Suprapubic skin (tissue), 4 donors: ENCODE measurements around the gene RASL12. TPM values are rescaled to one million over a fixed set of nuclear protein-coding genes. Genes with fewer than 3 reads are reported as not detected.

Experiments used
- DNase-seq, 2 donors: peaks; one replicate each; pipeline ENCODE4 v3.0.0-alpha.2; 2019; ENCODE audit warnings: low spot score in 2 of 2
- H3K27ac ChIP-seq: fragments of 200-600 bp; sonication (generic); one replicate; pipeline ENCODE4 v1.5.1; 2019
- H3K27me3 ChIP-seq: fragments of 200-600 bp; sonication (generic); one replicate; pipeline ENCODE4 v1.5.1; 2019
- H3K36me3 ChIP-seq: fragments of 200-600 bp; sonication (generic); one replicate; pipeline ENCODE4 v1.5.1; 2019
- H3K4me1 ChIP-seq: fragments of 200-600 bp; sonication (generic); one replicate; pipeline ENCODE4 v1.5.1; 2019
- H3K4me3 ChIP-seq: fragments of 200-600 bp; sonication (generic); one replicate; pipeline ENCODE4 v1.5.1; 2019; ENCODE audit warnings: mild to moderate bottlenecking
- H3K9me3 ChIP-seq: fragments of 200-600 bp; sonication (generic); one replicate; pipeline ENCODE4 v1.5.1; 2019
- EP300 ChIP-seq: sonication (generic); formaldehyde crosslinking; IDR thresholded peaks from one replicate; pipeline ENCODE4 v1.6.1; 2017; ENCODE audit warnings: antibody characterized with exemption
- POLR2A ChIP-seq, 2 donors: fragments of 450-650 bp; IDR thresholded peaks; one replicate each; pipeline ENCODE4 v1.6.1; 2017; ENCODE audit warnings: antibody characterized with exemption in 2 of 2, mild to moderate bottlenecking in 2 of 2, moderate library complexity in 2 of 2
- POLR2AphosphoS5 ChIP-seq, 3 donors: sonication (generic); formaldehyde crosslinking; IDR thresholded peaks; one replicate each; pipeline ENCODE4 v1.6.1; 2017; ENCODE audit warnings: antibody characterized with exemption in 3 of 3
- WGBS: methylation state at CpG from one replicate; pipeline ENCODE4 v1.1.5; 2018; 5-methylcytosine and 5-hydroxymethylcytosine counted together
- total RNA-seq, 4 donors: library from RNA; depleted of rRNA; stranded (reverse); fragments of >200 nt; gene quantifications; one replicate each; pipeline ENCODE4 v1.1.0, GENCODE V29; 2016
- TF ChIP-seq, protein P1 (sequence below), 2 donors: fragments of 200-600 bp in 1 of 2; fragments of 450-650 bp in 1 of 2; sonication (generic) in 1 of 2; IDR thresholded peaks; one replicate each; pipeline ENCODE4 v1.5.1; 2016 to 2019; ENCODE audit warnings: antibody characterized with exemption in 2 of 2, mild to moderate bottlenecking in 1 of 2, moderate library complexity in 1 of 2

The RASL12 gene, protein sequence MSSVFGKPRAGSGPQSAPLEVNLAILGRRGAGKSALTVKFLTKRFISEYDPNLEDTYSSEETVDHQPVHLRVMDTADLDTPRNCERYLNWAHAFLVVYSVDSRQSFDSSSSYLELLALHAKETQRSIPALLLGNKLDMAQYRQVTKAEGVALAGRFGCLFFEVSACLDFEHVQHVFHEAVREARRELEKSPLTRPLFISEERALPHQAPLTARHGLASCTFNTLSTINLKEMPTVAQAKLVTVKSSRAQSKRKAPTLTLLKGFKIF
- total RNA-seq: 1 to 10 TPM; 4.8 to 9.7 (median 6.7) TPM

DNA sequence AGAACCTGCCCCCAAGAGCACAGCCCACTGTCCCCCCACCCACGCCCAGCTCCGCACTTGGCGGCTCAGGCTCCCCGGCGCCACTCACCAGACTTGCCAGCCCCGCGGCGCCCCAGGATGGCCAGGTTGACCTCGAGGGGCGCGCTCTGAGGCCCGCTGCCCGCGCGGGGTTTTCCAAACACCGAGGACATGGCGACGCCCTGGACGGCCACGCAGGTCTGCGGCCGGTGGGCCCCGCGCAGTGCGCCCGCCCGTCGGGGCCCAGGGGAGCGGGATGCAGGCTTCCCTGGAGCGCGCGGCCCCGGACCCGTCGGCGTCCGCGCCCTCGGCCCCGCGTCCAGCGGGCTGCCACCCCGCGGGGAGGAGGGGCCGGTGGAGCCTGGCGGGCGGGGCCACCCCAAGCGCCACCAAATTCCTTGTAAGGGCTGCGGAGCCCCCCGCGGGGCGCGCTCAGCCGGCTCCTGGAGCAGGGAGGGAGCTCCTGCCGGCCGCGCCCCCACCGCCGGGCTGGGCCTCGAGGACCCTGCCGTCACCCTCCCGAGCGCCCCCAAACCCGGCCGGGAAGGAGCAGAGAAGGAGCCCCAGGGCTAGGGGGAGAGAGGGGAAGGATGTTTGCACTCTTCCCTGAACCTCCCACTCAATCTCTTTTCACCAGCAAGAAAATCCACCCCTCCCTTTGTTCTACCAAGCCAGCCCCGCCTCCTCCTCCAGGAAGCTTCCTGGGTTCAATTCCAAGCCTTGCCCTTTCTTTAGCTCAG is at the start of gene RASL12:
Gene RASL12 (minus strand): TSS at position 347 of the 758 bp plus-strand sequence. CDS start 156 bp downstream, at position 191.
- no peak for DNase-seq
- no peaks in the 10 kb centered on the region for H3K9me3 ChIP-seq
- peaks cover 22% of the 10 kb centered on the region for H3K27me3 ChIP-seq
- H3K4me1 ChIP-seq: peaks cover 31% of the 10 kb centered on the region
- 7% methylated on average over 13 of the region's 66 CpGs for WGBS
- no peaks in the 10 kb centered on the region for H3K36me3 ChIP-seq
- H3K4me3 ChIP-seq: peak within 1 kb of the TSS; percentile 54
- peak within 1 kb of the TSS; percentile 88 for H3K27ac ChIP-seq
- TF ChIP-seq POLR2A (IDR thresholded peaks at IDR 0.05) (no peak), EP300 (no peak), POLR2AphosphoS5 (IDR thresholded peaks at IDR 0.05) (no peak)
- TF ChIP-seq, protein P1, sequence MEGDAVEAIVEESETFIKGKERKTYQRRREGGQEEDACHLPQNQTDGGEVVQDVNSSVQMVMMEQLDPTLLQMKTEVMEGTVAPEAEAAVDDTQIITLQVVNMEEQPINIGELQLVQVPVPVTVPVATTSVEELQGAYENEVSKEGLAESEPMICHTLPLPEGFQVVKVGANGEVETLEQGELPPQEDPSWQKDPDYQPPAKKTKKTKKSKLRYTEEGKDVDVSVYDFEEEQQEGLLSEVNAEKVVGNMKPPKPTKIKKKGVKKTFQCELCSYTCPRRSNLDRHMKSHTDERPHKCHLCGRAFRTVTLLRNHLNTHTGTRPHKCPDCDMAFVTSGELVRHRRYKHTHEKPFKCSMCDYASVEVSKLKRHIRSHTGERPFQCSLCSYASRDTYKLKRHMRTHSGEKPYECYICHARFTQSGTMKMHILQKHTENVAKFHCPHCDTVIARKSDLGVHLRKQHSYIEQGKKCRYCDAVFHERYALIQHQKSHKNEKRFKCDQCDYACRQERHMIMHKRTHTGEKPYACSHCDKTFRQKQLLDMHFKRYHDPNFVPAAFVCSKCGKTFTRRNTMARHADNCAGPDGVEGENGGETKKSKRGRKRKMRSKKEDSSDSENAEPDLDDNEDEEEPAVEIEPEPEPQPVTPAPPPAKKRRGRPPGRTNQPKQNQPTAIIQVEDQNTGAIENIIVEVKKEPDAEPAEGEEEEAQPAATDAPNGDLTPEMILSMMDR (IDR thresholded peaks at IDR 0.05): no peak

DNA sequence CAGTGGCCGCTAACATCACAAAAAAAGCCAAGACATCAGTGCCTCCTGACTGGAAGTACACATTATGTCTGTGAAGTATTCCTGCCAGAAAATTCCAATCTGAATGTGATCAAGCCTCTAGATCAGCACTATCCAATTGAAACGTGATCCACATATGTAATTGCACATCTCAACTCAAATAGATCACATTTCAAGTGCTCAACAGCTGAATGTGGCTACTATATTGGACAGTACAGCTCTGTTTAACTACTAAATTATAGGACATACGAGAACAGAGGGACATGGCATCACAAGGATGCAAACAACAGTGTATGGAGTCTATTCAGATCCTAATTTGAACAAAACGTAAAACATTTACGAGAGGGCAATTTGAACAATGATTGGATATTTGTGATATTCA is 47.8 kb upstream of the RASL12 start:
- Histone ChIP-seq H3K4me1 (no peaks in the 10 kb centered on the region), H3K9me3 (no peaks in the 10 kb centered on the region), H3K36me3 (peaks cover 81% of the 10 kb centered on the region), H3K27me3 (no peaks in the 10 kb centered on the region), H3K4me3 (no peak overlapping the region), H3K27ac (no peak overlapping the region)
- no peak for DNase-seq
- TF ChIP-seq, protein P1 (IDR thresholded peaks at IDR 0.05): no peak
- TF ChIP-seq POLR2AphosphoS5 (IDR thresholded peaks at IDR 0.05) (no peak), EP300 (no peak), POLR2A (IDR thresholded peaks at IDR 0.05) (no peak)
- WGBS: 84% methylated on average over 5 of the region's 5 CpGs

DNA sequence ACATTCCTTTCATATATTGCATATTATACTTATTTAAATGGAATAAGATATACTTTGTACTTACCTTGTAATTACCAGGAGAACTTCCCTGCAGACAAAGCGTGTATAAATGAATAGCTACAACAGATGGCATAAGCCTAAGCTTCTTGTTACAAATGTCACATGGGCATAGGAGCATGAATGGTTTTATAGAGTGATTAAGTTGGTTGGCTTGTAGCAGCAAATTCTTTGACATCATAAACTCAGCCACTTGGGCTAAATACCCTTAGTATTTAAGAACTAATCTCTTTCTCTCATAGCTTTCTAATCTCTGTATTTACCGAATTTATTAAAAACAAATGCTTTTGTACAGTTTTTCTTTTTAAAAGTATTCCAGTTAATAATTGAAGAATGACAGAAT is 47.3 kb upstream of the RASL12 start, which contains the start of gene UBAP1L:
Gene UBAP1L (minus strand): TSS at position 115 of the 400 bp plus-strand sequence. CDS start 8,985 bp downstream, outside the sequence.
- H3K4me3 ChIP-seq: no peak within 1 kb of the TSS
- H3K9me3 ChIP-seq: no peaks in the 10 kb centered on the region
- no peak within 1 kb of the TSS for H3K27ac ChIP-seq
- H3K27me3 ChIP-seq: no peaks in the 10 kb centered on the region
- peaks cover 79% of the 10 kb centered on the region for H3K36me3 ChIP-seq
- H3K4me1 ChIP-seq: no peaks in the 10 kb centered on the region
- no peak for TF ChIP-seq EP300
- TF ChIP-seq POLR2A (IDR thresholded peaks at IDR 0.05): no peak
- TF ChIP-seq, protein P1 (IDR thresholded peaks at IDR 0.05): no peak
- TF ChIP-seq POLR2AphosphoS5 (IDR thresholded peaks at IDR 0.05): no peak
- no peak for DNase-seq
- WGBS: 79% methylated on average over 2 of the region's 2 CpGs

DNA sequence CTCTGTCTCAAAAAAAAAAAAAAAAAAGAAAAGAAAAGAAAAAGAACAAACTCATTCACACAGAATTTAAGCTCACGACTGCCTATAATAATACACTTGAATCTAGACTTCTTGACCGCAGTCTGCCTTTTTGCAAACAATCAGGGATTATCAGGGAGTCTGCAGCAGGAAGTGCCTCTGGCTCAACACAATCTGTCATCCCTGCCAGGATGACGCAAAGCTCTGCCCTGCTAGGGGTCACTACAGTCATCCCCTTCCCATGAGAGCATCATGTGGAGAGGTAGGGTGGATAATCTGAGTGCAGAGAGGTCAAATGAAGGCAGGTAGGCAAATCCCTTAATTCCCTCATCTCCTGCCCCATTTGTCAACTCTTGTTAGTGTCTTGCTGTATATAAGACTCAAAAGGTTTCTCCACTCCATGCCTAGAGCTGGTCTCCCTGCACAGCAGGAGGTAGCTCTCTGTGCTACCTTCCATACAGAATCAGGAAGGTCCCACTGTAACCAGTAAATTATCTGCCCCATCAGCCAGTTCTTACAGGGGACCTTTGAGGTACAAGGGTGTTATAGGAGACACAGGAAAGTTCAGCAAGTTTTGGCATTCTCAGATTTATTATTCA is 43.0 kb upstream of the RASL12 start:
- no peak overlapping the region for H3K27ac ChIP-seq
- peaks cover 49% of the 10 kb centered on the region for H3K36me3 ChIP-seq
- H3K27me3 ChIP-seq: no peaks in the 10 kb centered on the region
- no peak for DNase-seq
- TF ChIP-seq POLR2AphosphoS5 (IDR thresholded peaks at IDR 0.05): no peak
- TF ChIP-seq, protein P1 (IDR thresholded peaks at IDR 0.05): no peak
- TF ChIP-seq POLR2A (IDR thresholded peaks at IDR 0.05): no peak
- no peak for TF ChIP-seq EP300
- 75% methylated on average over 3 of the region's 3 CpGs for WGBS
- H3K4me1 ChIP-seq: no peaks in the 10 kb centered on the region
- H3K4me3 ChIP-seq: no peak overlapping the region
- H3K9me3 ChIP-seq: no peaks in the 10 kb centered on the region
